Adrenal gland (tissue), 5 donors: ENCODE data around the gene FKBP10.

Experiments
- CTCF ChIP-seq, 6 experiments: fragments of 450-650 bp in 4 of 6; fragments of 200-600 bp in 2 of 6; sonication (generic) in 1 of 6; IDR thresholded peaks; 1 replicate in 5 of 6; 2 replicates in 1 of 6; pipeline versions ENCODE4 v1.5.1 to v1.8.0; 2016 to 2021; ENCODE audit warnings: antibody characterized with exemption in 6 of 6, mild to moderate bottlenecking in 2 of 6, moderate library complexity in 1 of 6
- POLR2A ChIP-seq, 2 donors: fragments of 450-650 bp; IDR thresholded peaks; one replicate each; pipeline ENCODE4 v1.6.1; 2017; ENCODE audit warnings: antibody characterized with exemption in 2 of 2, mild to moderate bottlenecking in 2 of 2, moderate library complexity in 1 of 2
- donor health status: DM: no; HTN: no; CAD: no.

GRCh38 chr17:41801374-41802271, 11.2 kb upstream of the FKBP10 start:
- TF ChIP-seq POLR2A (IDR thresholded peaks at IDR 0.05), result no peak
- TF ChIP-seq CTCF (IDR thresholded peaks at IDR 0.05), result peak; percentile 88 to 98 (median 96)
